K562 (cell line): ENCODE results near the gene SIRPB1. TPM values are rescaled to one million over a fixed set of nuclear protein-coding genes. Genes with fewer than 3 reads are reported as not detected.

Experiments used
- ATAC-seq: fragments of 200-7000 bp; cut with Tn5 transposase; 3 replicates; pipeline ENCODE4 v1.9.1; 2020; ENCODE audit warnings: moderate library complexity
- BruUV-seq: library from RNA; stranded (reverse); fragments of 400-500 nt; replicated peaks from 2 replicates; lab custom pipeline; 2021; lab: Mats Ljungman, UMichigan
- CTCF ChIA-PET: fragments of 300-600 bp; formaldehyde crosslinking; extraction: SDS; loops from one replicate; lab custom pipeline; 2021; ENCODE audit warnings: low intra/inter-chr PET ratio; lab: Yijun Ruan, JAX
- POLR2A ChIA-PET: fragments of 300-600, 350-650 bp; sonication (Branson Sonifier 250); formaldehyde crosslinking; extraction: SDS; loops from one replicate; lab custom pipeline; 2021; ENCODE audit warnings: antibody characterized with exemption, inconsistent platforms; lab: Yijun Ruan, JAX
- DNase-seq, 4 experiments: peaks; one replicate each; pipeline versions ENCODE4 v3.0.0 to v3.0.0-alpha.2; 2011 to 2018; ENCODE audit warnings: low spot score in 3 of 4, mixed read lengths in 3 of 4; ENCODE audit errors: extremely low read depth in 1 of 4
- FAIRE-seq: peaks from 2 replicates; lab custom pipeline; 2011; peaks lifted over from hg19 to GRCh38; lab: Jason Lieb, UNC
- H2AFZ ChIP-seq: 2 replicates; pipeline ENCODE4 v1.6.0; 2011; ENCODE audit warnings: low read depth, low read length, control low read depth, inconsistent platforms
- H3K27ac ChIP-seq: fragments of 200-600 bp; 3 replicates; pipeline ENCODE4 v1.8.0; 2011; ENCODE audit warnings: low read depth, mild to moderate bottlenecking, control low read depth, inconsistent platforms, low read length, moderate library complexity, mixed read lengths; ENCODE audit errors: extremely low read depth
- H3K27me3 ChIP-seq, 2 experiments: fragments of 300-600 bp in 1 of 2; 2 replicates in 1 of 2; 3 replicates in 1 of 2; pipeline versions ENCODE4 v1.6.0 to v1.8.0; 2011; ENCODE audit warnings: inconsistent platforms in 2 of 2, low read length in 2 of 2, mild to moderate bottlenecking in 1 of 2, mixed read lengths in 1 of 2, moderate library complexity in 1 of 2; ENCODE audit not compliant: control insufficient read depth in 2 of 2, insufficient read depth in 2 of 2
- H3K36me3 ChIP-seq: fragments of 300-600 bp; 3 replicates; pipeline ENCODE4 v1.8.0; 2011; ENCODE audit warnings: mild to moderate bottlenecking, low read length, inconsistent platforms; ENCODE audit not compliant: control insufficient read depth, insufficient read depth
- H3K4me1 ChIP-seq, 2 experiments: fragments of 200-600 bp in 1 of 2; replicated peaks in 1 of 2; 2 replicates in 1 of 2; 3 replicates in 1 of 2; pipeline versions ENCODE4 v1.5.1 to v1.8.0; 2011; ENCODE audit warnings: inconsistent platforms in 2 of 2, low read length in 2 of 2, mild to moderate bottlenecking in 1 of 2, mixed read lengths in 1 of 2, moderate library complexity in 1 of 2; ENCODE audit not compliant: control insufficient read depth in 2 of 2, insufficient read depth in 2 of 2
- H3K4me2 ChIP-seq: 2 replicates; pipeline ENCODE4 v1.6.1; 2011; ENCODE audit warnings: low read length, control low read depth, inconsistent platforms, mixed read lengths; ENCODE audit not compliant: insufficient read depth
- H3K4me3 ChIP-seq: fragments of 200-600 bp; sonication (generic), shearing (Covaris generic); 2 replicates; pipeline ENCODE4 v1.5.1; 2016; ENCODE audit warnings: control low read depth, inconsistent platforms
- H3K79me2 ChIP-seq: fragments of 200-600 bp; 3 replicates; pipeline ENCODE4 v1.8.0; 2011; ENCODE audit warnings: low read length, inconsistent platforms; ENCODE audit not compliant: control insufficient read depth, insufficient read depth
- H3K9ac ChIP-seq, 2 experiments: 2 replicates each; pipeline versions ENCODE4 v1.6.0 to v1.6.1; 2011; ENCODE audit warnings: low read depth in 2 of 2, low read length in 2 of 2, control low read depth in 1 of 2, inconsistent platforms in 1 of 2, mild to moderate bottlenecking in 1 of 2, mixed read lengths in 1 of 2; ENCODE audit not compliant: insufficient read depth in 1 of 2
- H3K9me1 ChIP-seq: one replicate; pipeline ENCODE4 v1.6.0; 2011; ENCODE audit warnings: inconsistent platforms, mild to moderate bottlenecking, low read length, moderate library complexity; ENCODE audit not compliant: control insufficient read depth, insufficient read depth
- H3K9me3 ChIP-seq: replicated peaks from 2 replicates; pipeline ENCODE4 v1.5.1; 2011; ENCODE audit warnings: low read depth, low read length, inconsistent platforms; ENCODE audit not compliant: control insufficient read depth, insufficient read depth
- H4K20me1 ChIP-seq: replicated peaks from 2 replicates; pipeline ENCODE4 v1.6.1; 2011; ENCODE audit warnings: low read length, inconsistent platforms, mixed read lengths; ENCODE audit not compliant: control insufficient read depth, insufficient read depth
- CBX8 ChIP-seq: fragments of 200-600 bp; sonication (generic); IDR thresholded peaks from 2 replicates; pipeline ENCODE4 v1.6.1; 2012; ENCODE audit warnings: borderline replicate concordance, mixed run types, low read depth, mild to moderate bottlenecking, moderate library complexity, mixed read lengths, low read length, control low read depth, inconsistent platforms; ENCODE audit not compliant: poor library complexity, severe bottlenecking; ENCODE audit errors: extremely low read depth
- CEBPZ ChIP-seq: fragments of 150-350 bp; IDR thresholded peaks from 2 replicates; pipeline ENCODE4 v1.6.1; 2014; ENCODE audit warnings: low read depth, mild to moderate bottlenecking, low read length, borderline replicate concordance
- FOXM1 ChIP-seq, 2 experiments: fragments of 450-650 bp in 1 of 2; sonication (generic) in 1 of 2; formaldehyde crosslinking in 1 of 2; IDR thresholded peaks; 2 replicates each; pipeline versions ENCODE4 v1.6.1 to v1.9.0; 2017 to 2022; ENCODE audit warnings: low read depth in 2 of 2, mild to moderate bottlenecking in 2 of 2, missing genetic modification reagents in 1 of 2, moderate library complexity in 1 of 2
- KAT7 ChIP-seq: sonication (generic); formaldehyde crosslinking; IDR thresholded peaks from 2 replicates; pipeline ENCODE4 v1.8.0; 2022; ENCODE audit warnings: missing genetic modification reagents, mild to moderate bottlenecking, borderline replicate concordance
- MED1 ChIP-seq: sonication (generic); formaldehyde crosslinking; IDR thresholded peaks from 2 replicates; pipeline ENCODE4 v1.8.1; 2023; ENCODE audit warnings: missing genetic modification reagents, borderline replicate concordance
- NFIC ChIP-seq: fragments of 450-650 bp; IDR thresholded peaks from 2 replicates; pipeline ENCODE4 v1.6.1; 2017; ENCODE audit warnings: mild to moderate bottlenecking, inconsistent platforms
- PPARD ChIP-seq: fragments of 250-450 bp; sonication (Bioruptor Pico); IDR thresholded peaks from 2 replicates; pipeline ENCODE4 v1.8.0; 2022; ENCODE audit warnings: inconsistent platforms, mild to moderate bottlenecking, moderate library complexity
- SMARCA4 ChIP-seq: fragments of 450-650 bp; IDR thresholded peaks from 2 replicates; pipeline ENCODE4 v1.6.1; 2016
- ZBTB43 ChIP-seq: sonication (generic); formaldehyde crosslinking; IDR thresholded peaks from 2 replicates; pipeline ENCODE4 v1.8.0; 2023; ENCODE audit warnings: mild to moderate bottlenecking, missing genetic modification reagents
- ZNF133 ChIP-seq: fragments of 250-450 bp; sonication (Bioruptor Pico); IDR thresholded peaks from 2 replicates; pipeline ENCODE4 v1.4.0; 2020; ENCODE audit warnings: mild to moderate bottlenecking
- ZNF174 ChIP-seq: fragments of 250-450 bp; sonication (Bioruptor Pico); IDR thresholded peaks from 2 replicates; pipeline ENCODE4 v1.4.0; 2020; ENCODE audit warnings: mild to moderate bottlenecking
- ZNF507 ChIP-seq: conservative IDR thresholded peaks from 2 replicates; pipeline ENCODE4 v1.6.1; 2017; ENCODE audit warnings: missing genetic modification characterization, missing compliant biosample characterization
- WGBS: fragments of 100-300 bp; shearing (Covaris generic); methylation state at CpG from one replicate; pipeline ENCODE4 v1.1.6; 2016; ENCODE audit warnings: low coverage, mixed read lengths; ENCODE audit not compliant: insufficient coverage; ENCODE audit errors: missing lambda C conversion rate; 5-methylcytosine and 5-hydroxymethylcytosine counted together
- in situ Hi-C: fragments of 300-500 bp; cut with MboI; formaldehyde crosslinking; loops from 4 replicates; pipeline ENCODE4 v1.15.0; 2018; ENCODE audit warnings: inconsistent platforms, mixed read lengths
- intact Hi-C: fragments of 100-400 bp; cut with micrococcal nuclease; formaldehyde crosslinking; loops from 2 replicates; pipeline ENCODE4 v1.14.2; 2022
- polyA plus RNA-seq, 8 experiments: library from polyadenylated mRNA; depleted of rRNA in 4 of 8; stranded (reverse) in 5 of 8; unstranded in 3 of 8; fragments of >200 nt; fragmentation: Nextera tagmentation in 2 of 8; fragmentation: Illumina TruSeq in 1 of 8; extraction: Ambion mirVana in 2 of 8; extraction: Trizol in 1 of 8; gene quantifications; 2 replicates each; pipeline versions ENCODE4 v1.2.1 to v1.2.3, GENCODE V29; 2011 to 2014; ENCODE audit warnings: inconsistent platforms in 1 of 8, missing spikeins in 1 of 8
- total RNA-seq, 7 experiments: library from RNA; depleted of rRNA in 6 of 7; stranded (reverse); fragments of >200 nt in 6 of 7; fragmentation: Illumina TruSeq in 2 of 7; extraction: Trizol in 2 of 7; gene quantifications; 2 replicates each; pipeline versions ENCODE4 v1.2.1 to v1.2.3, GENCODE V29; 2011 to 2021; ENCODE audit warnings: low replicate concordance in 1 of 7
- TF ChIP-seq, protein P1 (sequence below): fragments of 450-650 bp; IDR thresholded peaks from 2 replicates; pipeline ENCODE4 v1.6.1; 2017; ENCODE audit warnings: antibody characterized with exemption, mild to moderate bottlenecking

The SIRPB1 gene
- total and polyA plus RNA-seq, 9 of the 15 experiments (the other 6 are each of a cell fraction or from before 2014, with no cell fraction given): not detected

- POLR2A ChIA-PET: no interaction called here
- H4K20me1 ChIP-seq: no peaks in the 10 kb centered on the region
- no TSS peak for BruUV-seq
- no peaks in the 10 kb centered on the region for H3K9me3 ChIP-seq
- no peak overlapping the region for H3K9ac ChIP-seq
- no peaks in the 10 kb centered on the region for H3K36me3 ChIP-seq
- no peak overlapping the region for H3K4me3 ChIP-seq
- ATAC-seq (no peak), FAIRE-seq (no peak), DNase-seq (no peak)
- no peak overlapping the region for H3K4me2 ChIP-seq
- no peak overlapping the region for H2AFZ ChIP-seq
- H3K9me1 ChIP-seq: no peaks in the 10 kb centered on the region
- in situ Hi-C loops: loop anchor here (10.0 kb wide), 1 partner anchor 262 kb away; no protein-coding TSS in a partner anchor
- CTCF ChIA-PET: no interaction called here
- intact Hi-C loops: no loop called here
- H3K79me2 ChIP-seq: no peaks in the 10 kb centered on the region
- peaks cover 0 to 13% of the 10 kb centered on the region in 2 experiments; a peak in 2 of 5 replicates for H3K27me3 ChIP-seq
- H3K4me1 ChIP-seq: no peaks in the 10 kb centered on the region
- WGBS: 0% methylated on average over 3 of the region's 3 CpGs
- H3K27ac ChIP-seq: no peak overlapping the region
- TF ChIP-seq FOXM1 (IDR thresholded peaks at IDR 0.05; ENCODE audit: low read depth): no peak
- no peak for TF ChIP-seq FOXM1 (CRISPR knock-in tag; IDR thresholded peaks at IDR 0.05; ENCODE audit: low read depth)
- no peak for TF ChIP-seq SMARCA4
- no peak for TF ChIP-seq ZNF174
- TF ChIP-seq ZNF507 (tag): no peak
- TF ChIP-seq MED1 (CRISPR knock-in tag): no peak
- TF ChIP-seq CBX8: no peak
- TF ChIP-seq ZBTB43 (CRISPR knock-in tag): no peak
- TF ChIP-seq ZNF133 (CRISPR knock-in tag): no peak
- no peak for TF ChIP-seq NFIC
- TF ChIP-seq PPARD: no peak
- no peak for TF ChIP-seq CEBPZ
- no peak for TF ChIP-seq KAT7 (CRISPR knock-in tag)
- TF ChIP-seq, protein P1, sequence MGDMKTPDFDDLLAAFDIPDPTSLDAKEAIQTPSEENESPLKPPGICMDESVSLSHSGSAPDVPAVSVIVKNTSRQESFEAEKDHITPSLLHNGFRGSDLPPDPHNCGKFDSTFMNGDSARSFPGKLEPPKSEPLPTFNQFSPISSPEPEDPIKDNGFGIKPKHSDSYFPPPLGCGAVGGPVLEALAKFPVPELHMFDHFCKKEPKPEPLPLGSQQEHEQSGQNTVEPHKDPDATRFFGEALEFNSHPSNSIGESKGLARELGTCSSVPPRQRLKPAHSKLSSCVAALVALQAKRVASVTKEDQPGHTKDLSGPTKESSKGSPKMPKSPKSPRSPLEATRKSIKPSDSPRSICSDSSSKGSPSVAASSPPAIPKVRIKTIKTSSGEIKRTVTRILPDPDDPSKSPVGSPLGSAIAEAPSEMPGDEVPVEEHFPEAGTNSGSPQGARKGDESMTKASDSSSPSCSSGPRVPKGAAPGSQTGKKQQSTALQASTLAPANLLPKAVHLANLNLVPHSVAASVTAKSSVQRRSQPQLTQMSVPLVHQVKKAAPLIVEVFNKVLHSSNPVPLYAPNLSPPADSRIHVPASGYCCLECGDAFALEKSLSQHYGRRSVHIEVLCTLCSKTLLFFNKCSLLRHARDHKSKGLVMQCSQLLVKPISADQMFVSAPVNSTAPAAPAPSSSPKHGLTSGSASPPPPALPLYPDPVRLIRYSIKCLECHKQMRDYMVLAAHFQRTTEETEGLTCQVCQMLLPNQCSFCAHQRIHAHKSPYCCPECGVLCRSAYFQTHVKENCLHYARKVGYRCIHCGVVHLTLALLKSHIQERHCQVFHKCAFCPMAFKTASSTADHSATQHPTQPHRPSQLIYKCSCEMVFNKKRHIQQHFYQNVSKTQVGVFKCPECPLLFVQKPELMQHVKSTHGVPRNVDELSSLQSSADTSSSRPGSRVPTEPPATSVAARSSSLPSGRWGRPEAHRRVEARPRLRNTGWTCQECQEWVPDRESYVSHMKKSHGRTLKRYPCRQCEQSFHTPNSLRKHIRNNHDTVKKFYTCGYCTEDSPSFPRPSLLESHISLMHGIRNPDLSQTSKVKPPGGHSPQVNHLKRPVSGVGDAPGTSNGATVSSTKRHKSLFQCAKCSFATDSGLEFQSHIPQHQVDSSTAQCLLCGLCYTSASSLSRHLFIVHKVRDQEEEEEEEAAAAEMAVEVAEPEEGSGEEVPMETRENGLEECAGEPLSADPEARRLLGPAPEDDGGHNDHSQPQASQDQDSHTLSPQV: no peak
These were observed 6.9 kb upstream of the SIRPB1 start for GRCh38 chr20:1626528-1627199.
